Smooth muscle cell (in vitro differentiated cells): Measurements from ENCODE around the gene VTCN1. TPM values are rescaled to one million over a fixed set of nuclear protein-coding genes. Genes with fewer than 3 reads are reported as not detected.

Experiments
- DNase-seq: peaks from one replicate; lab custom pipeline; 2025; ENCODE audit not compliant: unreplicated experiment; lab: John Stamatoyannopoulos, UW
- H2AFZ ChIP-seq: fragments of 200-600 bp; sonication (generic); 2 replicates; pipeline ENCODE4 v1.6.0; 2016; ENCODE audit warnings: antibody characterized with exemption, low read depth, mild to moderate bottlenecking
- H3F3A ChIP-seq: fragments of 200-600 bp; sonication (generic); 2 replicates; pipeline ENCODE4 v1.6.0; 2017; ENCODE audit warnings: antibody characterized with exemption, low read depth
- H3K27ac ChIP-seq: fragments of 200-600 bp; sonication (generic); 2 replicates; pipeline ENCODE4 v1.5.1; 2016; ENCODE audit warnings: low read depth, mild to moderate bottlenecking
- H3K27me3 ChIP-seq: fragments of 200-600 bp; sonication (generic); 2 replicates; pipeline ENCODE4 v1.6.1; 2016; ENCODE audit warnings: low read depth, mild to moderate bottlenecking
- H3K36me3 ChIP-seq: fragments of 200-600 bp; sonication (generic); 2 replicates; pipeline ENCODE4 v1.5.1; 2016; ENCODE audit warnings: low read depth
- H3K4me1 ChIP-seq: fragments of 200-600 bp; sonication (generic); 2 replicates; pipeline ENCODE4 v1.5.1; 2016; ENCODE audit warnings: low read depth
- H3K4me2 ChIP-seq: fragments of 200-600 bp; sonication (generic); 2 replicates; pipeline ENCODE4 v1.6.0; 2016; ENCODE audit warnings: mild to moderate bottlenecking
- H3K4me3 ChIP-seq: fragments of 200-600 bp; sonication (generic); 2 replicates; pipeline ENCODE4 v1.5.1; 2016; ENCODE audit warnings: mild to moderate bottlenecking
- H3K79me2 ChIP-seq: fragments of 200-600 bp; sonication (generic); 2 replicates; pipeline ENCODE4 v1.6.0; 2016; ENCODE audit warnings: low read depth, mild to moderate bottlenecking
- H3K9ac ChIP-seq: fragments of 200-600 bp; sonication (generic); 2 replicates; pipeline ENCODE4 v1.6.0; 2016; ENCODE audit warnings: low read depth
- H3K9me3 ChIP-seq: fragments of 200-600 bp; sonication (generic); replicated peaks from 2 replicates; pipeline ENCODE4 v1.5.1; 2016; ENCODE audit warnings: low read depth
- H4K20me1 ChIP-seq: fragments of 200-600 bp; sonication (generic); 2 replicates; pipeline ENCODE4 v1.6.0; 2016; ENCODE audit warnings: low read depth
- CTCF ChIP-seq: fragments of 200-600 bp; sonication (generic); IDR thresholded peaks from 2 replicates; pipeline ENCODE4 v1.5.1; 2017; ENCODE audit warnings: borderline replicate concordance, mild to moderate bottlenecking, antibody characterized with exemption; ENCODE audit not compliant: insufficient read depth, poor library complexity, severe bottlenecking
- WGBS: methylation state at CpG from one replicate; pipeline ENCODE4 v1.1.7; 2016; ENCODE audit warnings: low lambda C conversion rate; 5-methylcytosine and 5-hydroxymethylcytosine counted together
- polyA plus RNA-seq: library from polyadenylated mRNA; unstranded; fragments of >200 nt; fragmentation: Nextera tagmentation; extraction: Ambion mirVana; gene quantifications from 2 replicates; pipeline ENCODE4 v1.2.1, GENCODE V29; 2016
- total RNA-seq: library from RNA; depleted of rRNA; stranded (reverse); fragments of >200 nt; gene quantifications from 2 replicates; pipeline ENCODE4 v1.2.3, GENCODE V29; 2014

The VTCN1 gene
- total and polyA plus RNA-seq, 2 experiments from 2014 or later, result 7.1 to 33.0 TPM

GRCh38 chr1:117225931-117226330 lies 15.2 kb upstream of the VTCN1 start:
- H3K4me1 ChIP-seq, result no peaks in the 10 kb centered on the region
- no peaks in the 10 kb centered on the region for H3K27me3 ChIP-seq
- H3K27ac ChIP-seq, result no peak overlapping the region
- H3F3A ChIP-seq, result no peaks in the 10 kb centered on the region
- H3K36me3 ChIP-seq, result no peaks in the 10 kb centered on the region
- no peak overlapping the region for H3K9ac ChIP-seq
- H4K20me1 ChIP-seq, result no peaks in the 10 kb centered on the region
- no peaks in the 10 kb centered on the region for H3K79me2 ChIP-seq
- no peak for DNase-seq
- WGBS, result 86% methylated on average over 4 of the region's 4 CpGs
- no peaks in the 10 kb centered on the region for H3K9me3 ChIP-seq
- H3K4me3 ChIP-seq, result no peak overlapping the region
- H3K4me2 ChIP-seq, result no peak overlapping the region
- no peak overlapping the region for H2AFZ ChIP-seq
- TF ChIP-seq CTCF, result no peak

DNA sequence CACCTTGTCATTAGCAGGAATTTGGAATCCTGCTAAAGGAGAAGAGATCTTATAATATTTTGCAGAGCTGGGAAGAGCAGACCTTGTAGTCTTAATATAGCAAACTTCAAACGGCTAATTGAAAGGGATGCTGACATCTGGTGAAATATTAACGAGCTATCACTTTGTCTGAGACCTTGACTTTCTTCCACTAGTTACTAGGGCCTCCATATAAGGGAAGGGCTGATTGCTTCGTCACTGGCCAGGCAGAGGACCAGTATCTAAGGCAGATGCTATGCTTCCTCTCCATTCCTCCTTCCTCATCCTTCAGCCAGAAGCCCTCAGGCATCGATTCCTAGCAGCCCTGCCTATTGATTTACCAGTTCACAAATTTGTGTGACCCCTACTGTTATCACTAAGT lies 6.0 kb upstream of the VTCN1 start:
- 87% methylated on average over 4 of the region's 4 CpGs for WGBS
- no peaks in the 10 kb centered on the region for H3K36me3 ChIP-seq
- no peak overlapping the region for H3K27ac ChIP-seq
- H4K20me1 ChIP-seq, result no peaks in the 10 kb centered on the region
- H3K9ac ChIP-seq, result no peak overlapping the region
- no peaks in the 10 kb centered on the region for H3K4me1 ChIP-seq
- H2AFZ ChIP-seq, result no peak overlapping the region
- H3K4me3 ChIP-seq, result no peak overlapping the region
- H3K9me3 ChIP-seq, result no peaks in the 10 kb centered on the region
- no peak for DNase-seq
- no peak overlapping the region for H3K4me2 ChIP-seq
- H3F3A ChIP-seq, result no peaks in the 10 kb centered on the region
- no peaks in the 10 kb centered on the region for H3K27me3 ChIP-seq
- H3K79me2 ChIP-seq, result no peaks in the 10 kb centered on the region
- TF ChIP-seq CTCF, result no peak

- no peak for TF ChIP-seq CTCF
- WGBS, result 78% methylated on average over 12 of the region's 12 CpGs
- Histone ChIP-seq H3K79me2 (no peaks in the 10 kb centered on the region), H4K20me1 (no peaks in the 10 kb centered on the region), H3K4me3 (no peak overlapping the region), H2AFZ (no peak overlapping the region), H3F3A (no peaks in the 10 kb centered on the region), H3K9me3 (no peaks in the 10 kb centered on the region), H3K9ac (no peak overlapping the region), H3K36me3 (no peaks in the 10 kb centered on the region), H3K27ac (no peak overlapping the region), H3K27me3 (no peaks in the 10 kb centered on the region), H3K4me1 (no peaks in the 10 kb centered on the region), H3K4me2 (no peak overlapping the region)
- DNase-seq, result no peak
Observed at GRCh38 chr1:117215733-117216462, 5.2 kb upstream of the VTCN1 start.

DNA sequence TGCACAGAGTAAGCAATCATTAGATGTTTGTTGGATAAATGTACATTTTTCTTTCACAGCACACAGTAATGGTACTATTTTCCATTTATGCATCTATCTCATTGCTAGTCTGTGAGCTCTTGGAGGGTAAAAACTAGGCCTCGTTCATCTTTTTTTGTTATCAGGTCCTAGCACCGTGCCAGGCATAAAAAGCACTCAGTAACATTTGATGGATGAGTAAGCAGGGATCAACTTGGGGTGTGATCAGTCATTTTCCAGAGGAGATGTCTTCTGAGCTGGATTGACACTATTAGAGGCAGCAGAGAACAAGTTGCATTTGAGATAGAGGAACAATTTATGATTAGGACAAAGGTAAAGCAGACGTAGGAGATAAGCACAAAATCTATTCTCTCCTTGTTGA lies 4.3 kb upstream of the VTCN1 start:
- Histone ChIP-seq H4K20me1 (no peaks in the 10 kb centered on the region), H3F3A (no peaks in the 10 kb centered on the region), H2AFZ (no peak overlapping the region), H3K4me1 (no peaks in the 10 kb centered on the region), H3K36me3 (no peaks in the 10 kb centered on the region), H3K4me2 (no peak overlapping the region), H3K27ac (no peak overlapping the region), H3K4me3 (no peak overlapping the region), H3K9ac (no peak overlapping the region), H3K9me3 (no peaks in the 10 kb centered on the region), H3K27me3 (no peaks in the 10 kb centered on the region), H3K79me2 (no peaks in the 10 kb centered on the region)
- 70% methylated on average over 3 of the region's 3 CpGs for WGBS
- no peak for TF ChIP-seq CTCF
- no peak for DNase-seq
